B cell (primary cell): ENCODE results near the gene MAP2K6. TPM values are rescaled to one million over a fixed set of nuclear protein-coding genes. Genes with fewer than 3 reads are reported as not detected.

Experiments
- ATAC-seq: fragments of 200-7000 bp; cut with Tn5 transposase; one replicate; pipeline ENCODE4 v1.10.0; 2021; ENCODE audit warnings: low read depth, mild to moderate bottlenecking, moderate number of reproducible peaks, moderate library complexity
- CTCF ChIA-PET: fragments of 350-600 bp; sonication (Branson Sonifier 250); formaldehyde crosslinking; loops from one replicate; lab custom pipeline; 2021; ENCODE audit warnings: antibody characterized with exemption, inconsistent platforms; lab: Charles Lee
- POLR2A ChIA-PET: fragments of 350-600 bp; sonication (Branson Sonifier 250); formaldehyde crosslinking; loops from one replicate; lab custom pipeline; 2021; ENCODE audit warnings: antibody characterized with exemption; lab: Charles Lee
- DNase-seq: peaks from one replicate; pipeline ENCODE4 v3.0.0; 2013
- H2AFZ ChIP-seq: 2 replicates; pipeline ENCODE4 v1.6.1; 2012; ENCODE audit warnings: mild to moderate bottlenecking, low read depth, low read length; ENCODE audit not compliant: insufficient read depth, poor library complexity, severe bottlenecking
- H3K27ac ChIP-seq, 2 donors: 1 replicate in 1 of 2; 2 replicates in 1 of 2; pipeline ENCODE4 v1.5.1; 2012 to 2013; ENCODE audit warnings: low read length in 2 of 2, mild to moderate bottlenecking in 2 of 2, moderate library complexity in 1 of 2
- H3K27me3 ChIP-seq, 4 experiments: fragments of 200-600 bp in 1 of 4; sonication (generic) in 1 of 4; replicated peaks in 1 of 4; 1 replicate in 2 of 4; 2 replicates in 2 of 4; pipeline versions ENCODE4 v1.6.1 to v1.7.0; 2013 to 2016; ENCODE audit warnings: low read length in 3 of 4, mild to moderate bottlenecking in 2 of 4, mixed read lengths in 1 of 4, moderate library complexity in 1 of 4; ENCODE audit not compliant: insufficient read depth in 4 of 4, control insufficient read depth in 3 of 4; ENCODE audit errors: control extremely low read depth in 1 of 4
- H3K36me3 ChIP-seq, 2 experiments: replicated peaks in 1 of 2; 1 replicate in 1 of 2; 2 replicates in 1 of 2; pipeline versions ENCODE4 v1.6.1 to v1.7.1; 2013; ENCODE audit warnings: low read length in 1 of 2; ENCODE audit not compliant: insufficient read depth in 2 of 2, control insufficient read depth in 1 of 2; ENCODE audit errors: control extremely low read depth in 1 of 2, extremely low read depth in 1 of 2
- H3K4me1 ChIP-seq, 2 donors: fragments of 200-600 bp in 1 of 2; sonication (generic) in 1 of 2; 1 replicate in 1 of 2; 2 replicates in 1 of 2; pipeline versions ENCODE4 v1.5.1 to v1.6.1; 2013 to 2017; ENCODE audit warnings: low read length in 2 of 2; ENCODE audit not compliant: control insufficient read depth in 2 of 2, insufficient read depth in 2 of 2
- H3K4me2 ChIP-seq: replicated peaks from 2 replicates; pipeline ENCODE3; 2012; ENCODE audit warnings: mild to moderate bottlenecking, low read depth, low read length; ENCODE audit not compliant: poor library complexity, severe bottlenecking
- H3K4me3 ChIP-seq, 5 experiments: fragments of 200-600 bp in 1 of 5; sonication (generic) in 1 of 5; 1 replicate in 3 of 5; 2 replicates in 2 of 5; pipeline versions ENCODE4 v1.5.1 to v1.7.0; 2011 to 2016; ENCODE audit warnings: low read length in 4 of 5, mild to moderate bottlenecking in 4 of 5, low read depth in 2 of 5, control low read depth in 1 of 5, moderate library complexity in 1 of 5; ENCODE audit not compliant: insufficient read depth in 1 of 5; ENCODE audit errors: control extremely low read depth in 1 of 5, extremely low read depth in 1 of 5
- H3K79me2 ChIP-seq: fragments of 200-600 bp; sonication (generic); one replicate; pipeline ENCODE4 v1.6.0; 2016; ENCODE audit warnings: low read length; ENCODE audit not compliant: control insufficient read depth, insufficient read depth
- H3K9ac ChIP-seq: fragments of 200-600 bp; sonication (generic); 2 replicates; pipeline ENCODE4 v1.6.1; 2017; ENCODE audit warnings: mild to moderate bottlenecking, low read length, moderate library complexity
- H3K9me3 ChIP-seq, 3 donors: one replicate each; pipeline versions ENCODE4 v1.6.1 to v1.7.1; 2013; ENCODE audit warnings: low read length in 2 of 3; ENCODE audit not compliant: control insufficient read depth in 2 of 3, insufficient read depth in 1 of 3; ENCODE audit errors: control extremely low read depth in 1 of 3
- H4K20me1 ChIP-seq: 2 replicates; pipeline ENCODE4 v1.6.0; 2012; ENCODE audit warnings: mild to moderate bottlenecking, low read length; ENCODE audit not compliant: insufficient read depth, control insufficient read depth, poor library complexity, severe bottlenecking
- H3K27ac Mint-ChIP-seq: one replicate; pipeline ENCODE4 v1.8.0; 2021; ENCODE audit warnings: mixed read lengths
- H3K27me3 Mint-ChIP-seq: one replicate; pipeline ENCODE4 v1.8.0; 2021; ENCODE audit warnings: mixed read lengths
- H3K4me1 Mint-ChIP-seq: one replicate; pipeline ENCODE4 v1.8.0; 2021; ENCODE audit warnings: mixed read lengths
- H3K4me3 Mint-ChIP-seq: one replicate; pipeline ENCODE4 v1.8.0; 2021; ENCODE audit warnings: mixed read lengths
- H3K9me3 Mint-ChIP-seq: one replicate; pipeline ENCODE4 v1.8.0; 2022; ENCODE audit warnings: mixed read lengths; ENCODE audit not compliant: insufficient read depth
- CTCF ChIP-seq: fragments of 200-600 bp; IDR thresholded peaks from one replicate; pipeline ENCODE4 v1.8.0; 2022; ENCODE audit warnings: antibody characterized with exemption, mild to moderate bottlenecking
- EZH2 ChIP-seq: IDR thresholded peaks from 2 replicates; pipeline ENCODE4 v1.6.1; 2012; ENCODE audit warnings: borderline replicate concordance, low read depth, mild to moderate bottlenecking, moderate library complexity, low read length; ENCODE audit not compliant: insufficient read depth, poor library complexity, severe bottlenecking
- WGBS: methylation state at CpG from one replicate; pipeline ENCODE4 v1.1.5; 2013; ENCODE audit warnings: missing lambda C conversion rate; ENCODE audit not compliant: insufficient coverage; 5-methylcytosine and 5-hydroxymethylcytosine counted together
- intact Hi-C: fragments of 100-400 bp; cut with micrococcal nuclease; formaldehyde crosslinking; loops from one replicate; pipeline ENCODE4 v1.10.0; 2022
- polyA plus RNA-seq: library from polyadenylated mRNA; depleted of rRNA; stranded (reverse); fragments of >200 nt; gene quantifications from 2 replicates; pipeline ENCODE4 v1.2.3, GENCODE V29; 2012
- total RNA-seq, 2 donors: library from RNA; stranded (reverse); fragments of 120-200 nt in 1 of 2; gene quantifications; 1 replicate in 1 of 2; 2 replicates in 1 of 2; pipeline versions ENCODE4 v1.2.3 to v1.2.4, GENCODE V29; 2013 to 2022

The MAP2K6 gene
- total and polyA plus RNA-seq, 2 donors (not counting 1 experiment from before 2014, with no cell fraction given): 2.4 to 7.7 TPM

GRCh38 chr17:69404399-69404798 lies 10.1 kb upstream of the MAP2K6 start:
- Histone ChIP-seq H3K79me2 (no peaks in the 10 kb centered on the region), H2AFZ (no peak overlapping the region), H3K27me3 (no peaks in the 10 kb centered on the region), H3K4me3 (no peak overlapping the region), H3K4me2 (no peak overlapping the region), H3K9ac (no peak overlapping the region), H3K4me1 (no peaks in the 10 kb centered on the region), H3K36me3 (no peaks in the 10 kb centered on the region), H4K20me1 (no peaks in the 10 kb centered on the region), H3K9me3 (peaks cover 0 to 3% (median 0%) of the 10 kb centered on the region in 3 donors), H3K27ac (no peak overlapping the region)
- CTCF ChIA-PET: interaction anchor here (1.3 to 1.6 kb wide), 2 partner anchors 9 to 69 kb away, joined by 3 to 9 read pairs; no protein-coding TSS in a partner anchor
- no peak overlapping the region for H3K27ac Mint-ChIP-seq
- TF ChIP-seq EZH2 (no peak), CTCF (no peak)
- no peak overlapping the region for H3K4me3 Mint-ChIP-seq
- ATAC-seq: no peak
- DNase-seq: no peak
- WGBS: 93% methylated on average over 2 of the region's 5 CpGs
- no peaks in the 10 kb centered on the region for H3K9me3 Mint-ChIP-seq
- H3K4me1 Mint-ChIP-seq: no peaks in the 10 kb centered on the region
- intact Hi-C loops: no loop called here
- H3K27me3 Mint-ChIP-seq: peaks cover 14% of the 10 kb centered on the region
- POLR2A ChIA-PET: no interaction called here

GRCh38 chr17:69405096-69405495 lies 9.4 kb upstream of the MAP2K6 start:
- POLR2A ChIA-PET: no interaction called here
- no peak overlapping the region for H3K4me3 ChIP-seq
- H2AFZ ChIP-seq: no peak overlapping the region
- intact Hi-C loops: no loop called here
- H3K27ac Mint-ChIP-seq: no peak overlapping the region
- no peak for ATAC-seq
- no peak overlapping the region for H3K27ac ChIP-seq
- H3K27me3 Mint-ChIP-seq: peaks cover 14% of the 10 kb centered on the region
- no peaks in the 10 kb centered on the region for H3K36me3 ChIP-seq
- no peak for DNase-seq
- H3K9ac ChIP-seq: no peak overlapping the region
- CTCF ChIA-PET: interaction anchor here (1.3 kb wide), 1 partner anchor 70 kb away, joined by 3 read pairs; no protein-coding TSS in a partner anchor
- no peaks in the 10 kb centered on the region for H3K4me1 ChIP-seq
- no peak overlapping the region for H3K4me3 Mint-ChIP-seq
- no peak overlapping the region for H3K4me2 ChIP-seq
- H3K9me3 ChIP-seq: peaks cover 0 to 3% (median 0%) of the 10 kb centered on the region in 3 donors
- H3K79me2 ChIP-seq: no peaks in the 10 kb centered on the region
- WGBS: no CpG with 5 or more reads among the region's 5 CpGs
- H4K20me1 ChIP-seq: no peaks in the 10 kb centered on the region
- TF ChIP-seq EZH2: no peak
- no peak for TF ChIP-seq CTCF
- H3K9me3 Mint-ChIP-seq: no peaks in the 10 kb centered on the region
- no peaks in the 10 kb centered on the region for H3K4me1 Mint-ChIP-seq
- no peaks in the 10 kb centered on the region for H3K27me3 ChIP-seq
